HPDE6-E6E7 (cell line): ENCODE results near the gene DAB1.

ENCODE experiments used
- DNase-seq: peaks from one replicate; pipeline ENCODE4 v3.0.0; 2011; ENCODE audit warnings: missing footprints; ENCODE audit errors: extremely low spot score

DAB1 gene

GRCh38 chr1:57423656-57424211, at the start of gene DAB1:
Gene DAB1, minus strand, starts transcription at chr1:57424060. Its CDS starts 133,030 bp downstream, at chr1:57291030.
- DNase-seq = no peak

- DNase-seq = no peak
Observed at GRCh38 chr1:57473448-57473847, 49.6 kb upstream of the DAB1 start.

- DNase-seq = no peak
Observed at GRCh38 chr1:57471995-57472394, 48.1 kb upstream of the DAB1 start.

- no peak for DNase-seq
Observed at GRCh38 chr1:57470036-57470435, 46.2 kb upstream of the DAB1 start.

GRCh38 chr1:57468641-57469523, 45.0 kb upstream of the DAB1 start:
- no peak for DNase-seq

GRCh38 chr1:57467830-57468229, 44.0 kb upstream of the DAB1 start:
- no peak for DNase-seq

- DNase-seq = no peak
Observed at GRCh38 chr1:57464756-57465155, 40.9 kb upstream of the DAB1 start.

- no peak for DNase-seq
Observed at GRCh38 chr1:57463343-57463742, 39.5 kb upstream of the DAB1 start.

GRCh38 chr1:57461405-57461804, 37.5 kb upstream of the DAB1 start:
- no peak for DNase-seq

- no peak for DNase-seq
Observed at GRCh38 chr1:57451516-57451915, 27.7 kb upstream of the DAB1 start.

GRCh38 chr1:57450981-57451380, 27.1 kb upstream of the DAB1 start:
- no peak for DNase-seq

GRCh38 chr1:57447551-57447950, 23.7 kb upstream of the DAB1 start:
- DNase-seq = no peak

- DNase-seq = no peak
Observed at GRCh38 chr1:57443004-57443403, 19.1 kb upstream of the DAB1 start.

- no peak for DNase-seq
Observed at GRCh38 chr1:57440096-57440495, 16.2 kb upstream of the DAB1 start.

- DNase-seq = no peak
Observed at GRCh38 chr1:57431400-57431799, 7.5 kb upstream of the DAB1 start.

- no peak for DNase-seq
Observed at GRCh38 chr1:57424231-57425027, 569 bp upstream of the DAB1 start.

GRCh38 chr1:57423135-57423655, 665 bp downstream of the DAB1 start:
- DNase-seq = no peak

GRCh38 chr1:57422271-57423134, 1.4 kb downstream of the DAB1 start:
- DNase-seq = no peak

- DNase-seq = no peak
Observed at GRCh38 chr1:57421806-57422205, 2.1 kb downstream of the DAB1 start.

- no peak for DNase-seq
Observed at GRCh38 chr1:57420981-57421785, 2.7 kb downstream of the DAB1 start.
